HepG2 (cell line): ENCODE measurements around the gene FKBP5. TPM values are rescaled to one million over a fixed set of nuclear protein-coding genes. Genes with fewer than 3 reads are reported as not detected.

Source experiments
- CREB3 ChIP-seq: sonication (generic); formaldehyde crosslinking; IDR thresholded peaks from 2 replicates; pipeline ENCODE4 v1.5.0; 2020; ENCODE audit warnings: missing genetic modification reagents
- HDAC2 ChIP-seq: sonication (generic); formaldehyde crosslinking; IDR thresholded peaks from 2 replicates; pipeline ENCODE4 v1.4.0; 2020; ENCODE audit warnings: missing genetic modification reagents
- HNF1B ChIP-seq: sonication (generic); formaldehyde crosslinking; IDR thresholded peaks from 2 replicates; pipeline ENCODE4 v1.5.1; 2020; ENCODE audit warnings: mild to moderate bottlenecking, moderate library complexity, missing genetic modification reagents
- KAT2B ChIP-seq: fragments of 150-350 bp; IDR thresholded peaks from 2 replicates; pipeline ENCODE4 v1.6.1; 2014; ENCODE audit warnings: low read depth, low read length, borderline replicate concordance
- POGK ChIP-seq: sonication (generic); formaldehyde crosslinking; conservative IDR thresholded peaks from 2 replicates; pipeline ENCODE4 v1.8.0; 2022; ENCODE audit warnings: mild to moderate bottlenecking, moderate library complexity, missing genetic modification reagents
- POGZ ChIP-seq: sonication (generic); formaldehyde crosslinking; IDR thresholded peaks from 2 replicates; pipeline ENCODE4 v1.4.0; 2020; ENCODE audit warnings: mild to moderate bottlenecking, missing genetic modification reagents
- PREB ChIP-seq: sonication (generic); formaldehyde crosslinking; IDR thresholded peaks from 2 replicates; pipeline ENCODE4 v1.4.0; 2020; ENCODE audit warnings: missing genetic modification reagents
- RAD51 ChIP-seq: fragments of 450-650 bp; IDR thresholded peaks from 2 replicates; pipeline ENCODE4 v1.6.1; 2016; ENCODE audit warnings: borderline replicate concordance
- SIN3A ChIP-seq: IDR thresholded peaks from 2 replicates; pipeline ENCODE4 v1.6.1; 2011; ENCODE audit warnings: low read depth, mild to moderate bottlenecking, control low read depth, low read length, borderline replicate concordance
- ZNF205 ChIP-seq: IDR thresholded peaks from 2 replicates; pipeline ENCODE4 v1.6.1; 2018; ENCODE audit warnings: missing biosample characterization, missing genetic modification reagents
- ZNF33A ChIP-seq: sonication (generic); formaldehyde crosslinking; IDR thresholded peaks from 2 replicates; pipeline ENCODE4 v1.5.1; 2020; ENCODE audit warnings: missing genetic modification reagents, mild to moderate bottlenecking, moderate library complexity, borderline replicate concordance
- ZNF547 ChIP-seq: sonication (generic); formaldehyde crosslinking; IDR thresholded peaks from 2 replicates; pipeline ENCODE4 v1.5.1; 2020; ENCODE audit warnings: mild to moderate bottlenecking, missing genetic modification reagents
- ZNF597 ChIP-seq: sonication (generic); formaldehyde crosslinking; IDR thresholded peaks from 2 replicates; pipeline ENCODE4 v1.5.0; 2020; ENCODE audit warnings: missing genetic modification reagents
- ZNF646 ChIP-seq: sonication (generic); formaldehyde crosslinking; IDR thresholded peaks from 2 replicates; pipeline ENCODE4 v1.9.0; 2021; ENCODE audit warnings: mild to moderate bottlenecking, missing genetic modification reagents
- ZNF75D ChIP-seq: sonication (generic); formaldehyde crosslinking; IDR thresholded peaks from 2 replicates; pipeline ENCODE4 v1.8.1; 2023; ENCODE audit warnings: missing genetic modification reagents, mild to moderate bottlenecking, borderline replicate concordance
- polyA plus RNA-seq, 8 experiments: library from polyadenylated mRNA; depleted of rRNA in 3 of 8; stranded (reverse) in 7 of 8; unstranded in 1 of 8; fragments of >200 nt; fragmentation: Illumina TruSeq in 4 of 8; extraction: Trizol in 4 of 8; gene quantifications; 2 replicates each; pipeline versions ENCODE4 v1.2.1 to v1.2.3, GENCODE V29; 2011 to 2016; ENCODE audit warnings: low read depth in 4 of 8, missing spikeins in 1 of 8, mixed read lengths in 1 of 8; ENCODE audit not compliant: insufficient read depth in 1 of 8
- total RNA-seq, 5 experiments: library from RNA; depleted of rRNA; stranded (reverse); fragments of >200 nt; fragmentation: Illumina TruSeq; extraction: Trizol; gene quantifications; 2 replicates each; pipeline ENCODE4 v1.2.3, GENCODE V29; 2016; ENCODE audit warnings: low read depth in 1 of 5

The FKBP5 gene
- total and polyA plus RNA-seq, 2 of the 13 experiments (the other 11 are each of a cell fraction or from before 2014, with no cell fraction given): 8.0 to 17.4 TPM

- TF ChIP-seq HNF1B (CRISPR knock-in tag): 0 out of 2 replicates have a peak, but pooled peaks have one; percentile 25
- TF ChIP-seq ZNF597 (CRISPR knock-in tag): no peak
- TF ChIP-seq POGK (CRISPR knock-in tag): no peak
- no peak for TF ChIP-seq KAT2B
- TF ChIP-seq ZNF646: no peak
- TF ChIP-seq HDAC2 (CRISPR knock-in tag): peak; percentile 44; the same call in 1 of the 2 replicates
- TF ChIP-seq CREB3 (CRISPR knock-in tag): no peak
- no peak for TF ChIP-seq RAD51
- no peak for TF ChIP-seq PREB (CRISPR knock-in tag)
- no peak for TF ChIP-seq ZNF75D (CRISPR knock-in tag)
- no peak for TF ChIP-seq ZNF33A (CRISPR knock-in tag)
- TF ChIP-seq SIN3A: no peak
- no peak for TF ChIP-seq POGZ (CRISPR knock-in tag)
- no peak for TF ChIP-seq ZNF205 (CRISPR knock-in tag)
- TF ChIP-seq ZNF547: no peak
Observed at GRCh38 chr6:35722121-35722761, 33.5 kb upstream of the FKBP5 start (continued).
